Parathyroid adenoma (tissue), 2 donors: ENCODE data around the gene TMEM198.

ENCODE experiments used
- H2AFZ ChIP-seq: fragments of 300-600 bp; sonication (generic); one replicate; pipeline ENCODE4 v1.7.0; 2017; ENCODE audit warnings: antibody characterized with exemption, mild to moderate bottlenecking
- H3K27ac ChIP-seq: fragments of 300-600 bp; sonication (generic); one replicate; pipeline ENCODE4 v1.7.0; 2017
- H3K27me3 ChIP-seq: fragments of 300-600 bp; sonication (generic); one replicate; pipeline ENCODE4 v1.7.0; 2017; ENCODE audit warnings: low read length; ENCODE audit not compliant: control insufficient read depth, insufficient read depth
- H3K36me3 ChIP-seq: fragments of 300-600 bp; sonication (generic); one replicate; pipeline ENCODE4 v1.7.0; 2017; ENCODE audit warnings: low read length; ENCODE audit not compliant: control insufficient read depth, insufficient read depth
- H3K4me1 ChIP-seq: fragments of 300-600 bp; sonication (generic); one replicate; pipeline ENCODE4 v1.7.0; 2017; ENCODE audit warnings: control low read depth
- H3K4me2 ChIP-seq: fragments of 300-600 bp; sonication (generic); one replicate; pipeline ENCODE4 v1.7.0; 2017; ENCODE audit warnings: low read length
- H3K4me3 ChIP-seq: fragments of 300-600 bp; sonication (generic); one replicate; pipeline ENCODE4 v1.7.0; 2017; ENCODE audit warnings: low read depth, low read length
- H3K79me2 ChIP-seq: fragments of 300-600 bp; sonication (generic); one replicate; pipeline ENCODE4 v1.7.0; 2017; ENCODE audit warnings: control low read depth
- H3K9ac ChIP-seq: fragments of 300-600 bp; sonication (generic); one replicate; pipeline ENCODE4 v1.7.0; 2017; ENCODE audit warnings: mild to moderate bottlenecking
- H3K9me3 ChIP-seq: fragments of 300-600 bp; sonication (generic); one replicate; pipeline ENCODE4 v1.7.0; 2017; ENCODE audit warnings: low read length; ENCODE audit not compliant: control insufficient read depth
- TF ChIP-seq, protein P1 (sequence below): fragments of 300-600 bp; sonication (generic); IDR thresholded peaks from one replicate; pipeline ENCODE4 v1.7.0; 2017; ENCODE audit warnings: antibody characterized with exemption, mild to moderate bottlenecking
- donor health status: primary hyperparathyroidism.

Gene TMEM198

DNA sequence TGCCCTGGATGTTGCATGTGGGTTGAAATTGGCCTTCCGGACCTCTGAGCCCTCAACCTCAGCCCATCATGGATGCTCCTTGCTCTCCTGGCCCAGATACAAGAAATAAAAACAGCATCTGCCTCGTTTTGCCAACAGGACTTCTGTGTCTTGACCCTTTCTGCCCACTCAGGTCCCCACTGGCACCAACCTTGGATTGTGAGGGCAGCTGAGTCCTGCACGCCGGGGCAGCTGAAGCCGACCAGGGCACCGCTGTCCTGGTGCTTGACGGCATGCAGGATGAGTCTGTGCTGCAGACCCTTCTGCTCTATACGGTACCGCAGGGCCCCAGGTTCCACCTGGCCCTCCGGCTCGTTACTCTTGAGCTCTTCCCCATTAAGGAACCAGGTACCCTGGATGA is 22.8 kb downstream of the TMEM198 start:
- no peaks in the 10 kb centered on the region for H3K36me3 ChIP-seq
- H3K4me3 ChIP-seq = no peak overlapping the region

DNA sequence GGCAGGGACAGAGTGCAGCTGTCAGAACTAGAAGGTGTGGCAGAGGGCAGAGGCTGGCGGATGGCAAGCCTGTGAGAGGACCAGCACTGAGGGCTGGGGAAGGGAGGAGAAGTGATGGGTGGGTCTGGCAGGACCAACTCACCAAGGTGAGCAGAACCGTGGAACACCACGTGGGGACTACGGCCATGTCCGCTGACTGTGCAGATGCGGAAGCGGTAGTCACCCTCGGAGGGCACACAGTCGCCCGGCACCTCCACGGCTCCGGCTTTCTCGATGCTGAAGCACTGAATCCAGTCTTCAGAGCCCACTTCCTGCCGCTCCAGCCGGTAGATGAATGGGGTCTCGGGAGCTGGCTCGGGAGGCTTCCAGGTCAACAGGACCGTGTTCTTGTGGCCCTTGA is 23.3 kb downstream of the TMEM198 start:
- H3K4me2 ChIP-seq = no peak overlapping the region
- no peaks in the 10 kb centered on the region for H3K9me3 ChIP-seq
- H3K27me3 ChIP-seq = no peaks in the 10 kb centered on the region
- no peaks in the 10 kb centered on the region for H3K79me2 ChIP-seq
- H3K9ac ChIP-seq = no peak overlapping the region
- H3K4me3 ChIP-seq = no peak overlapping the region
- H3K27ac ChIP-seq = no peak overlapping the region
- no peak overlapping the region for H2AFZ ChIP-seq
- TF ChIP-seq, protein P1, sequence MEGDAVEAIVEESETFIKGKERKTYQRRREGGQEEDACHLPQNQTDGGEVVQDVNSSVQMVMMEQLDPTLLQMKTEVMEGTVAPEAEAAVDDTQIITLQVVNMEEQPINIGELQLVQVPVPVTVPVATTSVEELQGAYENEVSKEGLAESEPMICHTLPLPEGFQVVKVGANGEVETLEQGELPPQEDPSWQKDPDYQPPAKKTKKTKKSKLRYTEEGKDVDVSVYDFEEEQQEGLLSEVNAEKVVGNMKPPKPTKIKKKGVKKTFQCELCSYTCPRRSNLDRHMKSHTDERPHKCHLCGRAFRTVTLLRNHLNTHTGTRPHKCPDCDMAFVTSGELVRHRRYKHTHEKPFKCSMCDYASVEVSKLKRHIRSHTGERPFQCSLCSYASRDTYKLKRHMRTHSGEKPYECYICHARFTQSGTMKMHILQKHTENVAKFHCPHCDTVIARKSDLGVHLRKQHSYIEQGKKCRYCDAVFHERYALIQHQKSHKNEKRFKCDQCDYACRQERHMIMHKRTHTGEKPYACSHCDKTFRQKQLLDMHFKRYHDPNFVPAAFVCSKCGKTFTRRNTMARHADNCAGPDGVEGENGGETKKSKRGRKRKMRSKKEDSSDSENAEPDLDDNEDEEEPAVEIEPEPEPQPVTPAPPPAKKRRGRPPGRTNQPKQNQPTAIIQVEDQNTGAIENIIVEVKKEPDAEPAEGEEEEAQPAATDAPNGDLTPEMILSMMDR = no peak
- H3K4me1 ChIP-seq = peaks cover 2% of the 10 kb centered on the region
- no peaks in the 10 kb centered on the region for H3K36me3 ChIP-seq

More for the DNA sequence above, 22.8 kb downstream of the TMEM198 start:
- TF ChIP-seq, protein P1 = no peak
- Histone ChIP-seq H3K27me3 (no peaks in the 10 kb centered on the region), H3K4me2 (no peak overlapping the region), H3K9ac (no peak overlapping the region), H3K4me1 (peaks cover 2% of the 10 kb centered on the region), H3K9me3 (no peaks in the 10 kb centered on the region), H3K79me2 (no peaks in the 10 kb centered on the region), H2AFZ (no peak overlapping the region), H3K27ac (no peak overlapping the region)

DNA sequence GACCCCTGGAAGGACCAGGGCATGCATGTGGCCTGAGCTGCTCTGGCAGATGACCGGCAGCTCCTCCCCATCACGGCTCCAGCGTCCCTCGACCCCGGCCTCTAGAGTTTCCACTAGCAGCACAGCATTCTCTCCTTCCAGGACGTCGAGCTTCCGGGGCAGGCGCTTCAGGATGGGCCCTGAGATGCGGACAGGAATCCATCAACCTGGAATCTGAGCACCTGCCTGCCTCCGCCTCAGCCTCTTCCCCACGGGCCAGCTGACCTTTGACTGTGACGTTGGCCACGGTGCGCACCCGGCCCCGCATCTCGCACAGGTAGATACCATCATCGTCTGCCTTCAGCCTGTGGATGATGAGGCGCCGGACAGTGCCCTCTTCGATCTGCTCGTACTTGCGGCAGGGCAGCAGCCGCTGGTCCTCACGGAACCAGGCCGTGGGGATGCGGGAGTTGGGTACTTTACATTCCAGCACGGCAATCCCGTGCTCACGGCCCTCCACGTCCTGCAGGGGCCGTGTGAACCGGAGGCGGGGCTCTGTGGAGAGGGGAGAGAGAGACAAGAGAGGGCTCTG is 24.0 kb downstream of the TMEM198 start:
- Histone ChIP-seq H3K4me3 (no peak overlapping the region), H3K36me3 (no peaks in the 10 kb centered on the region), H3K9ac (no peak overlapping the region), H3K27me3 (no peaks in the 10 kb centered on the region), H2AFZ (no peak overlapping the region), H3K27ac (no peak overlapping the region), H3K9me3 (no peaks in the 10 kb centered on the region), H3K4me2 (no peak overlapping the region), H3K4me1 (peaks cover 2% of the 10 kb centered on the region), H3K79me2 (no peaks in the 10 kb centered on the region)
- TF ChIP-seq, protein P1 = no peak

DNA sequence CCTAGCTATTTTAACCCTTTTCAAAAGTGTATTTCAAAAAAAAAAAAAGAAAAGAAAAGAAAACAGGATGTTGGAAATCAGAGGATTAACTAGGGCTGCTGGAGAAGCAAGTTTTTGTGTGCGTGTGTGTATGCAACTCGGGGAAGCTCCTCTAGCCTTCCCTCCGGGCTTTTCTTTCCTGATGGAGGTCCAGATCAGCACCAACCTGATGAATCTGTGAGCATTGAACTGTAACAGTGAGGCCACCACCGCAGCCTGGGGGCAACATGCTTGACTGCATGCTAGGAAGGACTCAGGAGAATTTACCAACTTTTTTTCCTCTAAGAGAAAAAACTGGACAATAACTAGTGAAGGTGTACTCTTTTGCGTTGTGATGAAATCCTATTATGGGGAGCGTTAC is 25.2 kb downstream of the TMEM198 start:
- Histone ChIP-seq H3K4me3 (no peak overlapping the region), H3K9ac (no peak overlapping the region), H3K27ac (no peak overlapping the region), H3K27me3 (no peaks in the 10 kb centered on the region), H3K9me3 (no peaks in the 10 kb centered on the region), H3K79me2 (no peaks in the 10 kb centered on the region), H3K36me3 (no peaks in the 10 kb centered on the region), H3K4me1 (peaks cover 2% of the 10 kb centered on the region), H2AFZ (no peak overlapping the region), H3K4me2 (no peak overlapping the region)
- TF ChIP-seq, protein P1 = no peak

DNA sequence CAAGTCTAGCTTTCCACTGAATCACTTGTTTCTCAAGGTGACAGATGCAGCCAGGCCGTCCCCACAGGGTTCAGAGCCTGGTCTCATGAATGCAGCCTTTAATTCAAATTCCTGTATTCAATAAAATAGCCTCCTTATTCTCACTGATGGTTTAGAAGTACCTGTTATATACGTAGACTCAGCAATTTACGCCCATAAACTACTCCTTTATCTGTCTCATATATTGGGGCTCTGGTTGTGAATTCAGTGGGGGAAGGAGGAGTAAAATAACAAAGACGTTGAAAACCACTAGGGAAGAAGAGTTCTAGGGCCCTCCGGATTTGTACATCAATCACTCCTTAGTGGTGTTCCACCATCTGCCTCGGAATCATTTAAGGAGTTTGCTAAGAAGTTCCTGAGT is 25.8 kb downstream of the TMEM198 start:
- Histone ChIP-seq H3K9ac (no peak overlapping the region), H2AFZ (no peak overlapping the region), H3K36me3 (no peaks in the 10 kb centered on the region), H3K9me3 (no peaks in the 10 kb centered on the region), H3K4me1 (peaks cover 2% of the 10 kb centered on the region), H3K4me2 (peak overlapping the region; percentile 83), H3K79me2 (no peaks in the 10 kb centered on the region), H3K4me3 (no peak overlapping the region), H3K27me3 (no peaks in the 10 kb centered on the region), H3K27ac (no peak overlapping the region)
- TF ChIP-seq, protein P1 = no peak
